HG02610 (cell line): Measurements from ENCODE around the gene ZFR.
"Not testable (repeated sequence)": the region's sequence is repeated elsewhere in the genome, so short reads cannot be mapped to it uniquely, and the experiment has no call there.

ENCODE experiments used
- ATAC-seq: cut with Tn5 transposase; IDR thresholded peaks from one replicate; pipeline ENCODE4 v1.9.1; 2021; ENCODE audit warnings: mild to moderate bottlenecking, moderate library complexity; ENCODE audit not compliant: unreplicated experiment

Gene ZFR

GRCh38 chr5:32413466-32414263 is 30.9 kb downstream of the ZFR start:
- no peak for ATAC-seq

- ATAC-seq, result no peak
Observed at GRCh38 chr5:32410630-32411029, 33.9 kb downstream of the ZFR start.

DNA sequence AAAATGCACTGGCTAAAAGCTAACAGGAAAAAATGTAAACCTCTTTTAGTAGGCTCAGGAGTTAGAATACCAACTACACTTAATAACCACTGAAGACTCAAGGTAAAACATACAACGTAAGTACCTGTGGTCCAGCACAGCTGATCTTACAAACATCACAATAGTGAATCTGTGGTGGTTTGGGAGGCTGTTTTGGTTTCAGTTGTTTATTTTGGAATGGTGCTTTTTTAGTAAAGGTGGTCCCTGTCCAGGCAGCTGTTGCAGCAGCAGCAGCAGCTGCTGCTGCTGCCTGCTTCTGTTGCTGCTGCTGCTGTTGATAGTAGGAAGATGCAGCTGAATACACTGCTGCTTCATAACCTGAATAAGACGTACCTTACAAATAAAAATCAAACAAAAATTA is 37.9 kb downstream of the ZFR start:
- no peak for ATAC-seq

DNA sequence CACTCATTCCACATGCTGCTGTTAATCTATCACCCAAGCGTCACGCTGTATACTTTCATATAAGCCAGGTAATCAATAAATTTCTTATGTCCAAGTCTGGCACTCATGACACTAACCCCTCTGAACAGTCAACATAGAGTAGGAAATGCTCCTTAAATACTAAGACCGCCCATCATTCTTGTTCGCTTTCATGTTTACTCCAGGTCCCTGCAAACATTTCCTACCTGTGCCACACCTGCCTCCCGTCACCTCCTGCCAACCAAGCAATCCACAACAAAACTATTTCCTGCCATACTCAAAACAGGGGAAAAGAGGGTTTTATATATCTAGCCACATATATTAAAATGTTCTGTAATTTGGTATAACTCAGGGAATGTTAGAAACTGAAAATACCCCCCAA is 39.0 kb downstream of the ZFR start:
- ATAC-seq, result no peak

GRCh38 chr5:32403760-32404159 is 40.8 kb downstream of the ZFR start:
- ATAC-seq, result no peak

DNA sequence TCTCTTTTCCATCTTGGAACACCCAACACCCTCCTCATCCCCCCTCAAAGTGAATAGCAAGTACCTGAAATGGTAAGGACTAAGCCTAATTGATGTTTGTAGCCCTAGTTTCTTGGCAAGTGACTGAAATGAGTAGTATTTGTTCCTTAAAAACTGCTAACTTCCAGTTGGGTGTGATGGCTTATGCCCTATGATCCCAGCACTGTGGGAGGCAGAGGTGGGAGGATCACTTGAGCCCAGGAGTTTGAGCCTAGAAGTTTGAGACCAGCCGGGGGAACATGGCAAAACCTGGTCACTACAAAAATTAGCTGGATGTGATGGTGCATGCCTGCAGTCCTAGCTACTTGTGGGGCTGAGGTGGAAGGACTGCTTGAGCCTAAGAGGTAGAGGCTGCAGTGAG is 44.1 kb downstream of the ZFR start:
- ATAC-seq, result no peak

- ATAC-seq, result not testable (repeated sequence)
Observed at GRCh38 chr5:32398754-32399153, 45.8 kb downstream of the ZFR start.

GRCh38 chr5:32394981-32395380 is 49.6 kb downstream of the ZFR start:
- no peak for ATAC-seq

- no peak for ATAC-seq
Observed at GRCh38 chr5:32392039-32392438, 52.5 kb downstream of the ZFR start.

DNA sequence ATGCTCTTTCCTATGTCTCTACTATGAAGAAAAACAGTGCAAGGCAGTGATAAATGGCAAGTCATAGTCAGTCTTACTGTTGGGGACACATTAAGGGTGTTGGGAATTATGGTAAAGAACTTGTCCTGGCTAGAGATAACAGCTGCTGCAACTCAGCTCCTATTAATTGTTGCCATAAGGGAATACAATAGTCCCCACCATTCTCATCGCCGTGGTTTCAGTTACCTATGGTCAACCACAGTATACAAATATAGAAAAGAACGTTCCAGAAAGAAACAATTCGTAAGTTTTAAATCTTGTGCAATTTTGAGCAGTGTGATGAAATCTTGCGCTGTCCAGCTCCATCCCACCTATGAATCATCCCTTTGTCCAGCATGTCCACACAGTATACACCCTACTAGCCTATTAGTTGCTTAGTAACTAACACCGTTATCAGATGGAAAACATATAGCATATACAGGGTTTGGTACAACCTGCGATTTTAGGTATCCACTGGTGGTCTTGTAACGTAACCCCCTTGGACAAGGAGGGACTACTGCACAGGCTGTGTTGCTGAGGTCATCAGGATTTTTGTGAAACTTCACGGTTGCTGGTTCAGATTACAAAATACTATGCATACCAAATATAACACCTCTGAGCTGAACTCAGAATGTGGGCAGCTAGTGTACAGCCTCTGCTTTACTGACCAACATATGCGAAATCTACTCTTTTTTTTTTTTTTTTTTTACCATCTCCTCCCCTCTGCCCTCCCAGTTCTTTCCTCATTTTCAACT is 53.5 kb downstream of the ZFR start:
- ATAC-seq, result no peak

- no peak for ATAC-seq
Observed at GRCh38 chr5:32388432-32389129, 56.0 kb downstream of the ZFR start.

- no peak for ATAC-seq
Observed at GRCh38 chr5:32387841-32388240, 56.7 kb downstream of the ZFR start.

GRCh38 chr5:32387211-32387610 is 57.3 kb downstream of the ZFR start:
- ATAC-seq, result no peak

DNA sequence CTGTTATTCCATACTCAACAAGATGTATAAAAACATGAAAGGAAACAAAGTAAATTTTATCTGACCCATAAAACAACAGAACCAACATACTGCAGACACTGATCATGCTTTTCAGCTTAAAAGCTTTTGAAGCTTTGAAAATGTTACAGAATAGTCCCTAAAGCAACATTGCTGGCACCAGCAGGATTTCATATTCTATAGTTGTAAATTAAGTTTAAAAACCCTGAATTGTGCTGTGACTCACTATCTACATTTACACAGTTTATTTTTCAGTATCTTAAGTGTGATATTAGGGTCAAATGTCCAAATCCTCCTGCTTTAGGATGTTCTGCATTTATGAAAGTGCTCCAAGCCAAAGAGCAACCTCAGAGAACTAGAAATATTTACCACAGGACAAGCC is 59.9 kb downstream of the ZFR start:
- no peak for ATAC-seq

- no peak for ATAC-seq
Observed at GRCh38 chr5:32383586-32383985, 61.0 kb downstream of the ZFR start.

DNA sequence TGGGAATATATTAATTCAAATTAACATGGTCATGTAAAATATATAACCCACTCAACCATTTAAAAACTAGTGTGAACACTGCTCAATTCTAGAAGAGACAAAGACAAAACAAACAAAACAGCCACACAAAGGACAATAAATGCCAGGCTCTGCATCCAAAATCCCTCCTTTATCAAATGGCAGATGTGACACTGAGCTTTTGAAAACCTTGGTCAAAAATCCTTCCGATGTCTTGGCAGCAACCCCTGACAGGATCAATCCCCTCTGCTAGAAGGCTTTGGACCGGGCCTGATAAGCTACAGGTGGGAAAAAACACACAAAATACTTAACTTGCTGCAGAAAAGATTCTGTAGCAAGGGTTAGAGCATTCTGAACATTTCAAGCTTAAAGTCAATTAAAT is 61.5 kb downstream of the ZFR start:
- no peak for ATAC-seq

- ATAC-seq, result no peak
Observed at GRCh38 chr5:32379421-32379820, 65.1 kb downstream of the ZFR start.

- ATAC-seq, result no peak
Observed at GRCh38 chr5:32378966-32379365, 65.6 kb downstream of the ZFR start.

- ATAC-seq, result no peak
Observed at GRCh38 chr5:32369542-32370155, 74.9 kb downstream of the ZFR start.

GRCh38 chr5:32369032-32369431 is 75.5 kb downstream of the ZFR start:
- ATAC-seq, result no peak

DNA sequence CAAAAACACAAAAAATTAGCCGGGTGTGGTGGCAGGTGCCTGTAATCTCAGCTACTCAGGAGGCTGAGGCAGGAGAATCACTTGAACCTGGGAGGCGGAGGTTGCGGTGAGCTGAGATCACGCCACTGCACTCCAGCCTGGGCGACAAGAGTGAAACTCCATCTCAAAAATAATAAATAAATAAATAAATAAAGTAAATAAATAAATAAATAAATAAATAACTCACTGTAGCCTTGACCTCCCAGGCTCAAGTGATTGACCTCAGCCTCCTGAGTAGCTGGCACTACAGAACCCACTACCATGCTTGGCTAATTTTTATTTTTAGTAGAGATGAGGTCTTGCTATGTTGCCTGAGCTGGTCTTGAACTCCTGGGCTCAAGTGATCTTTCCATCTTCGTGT is 77.3 kb downstream of the ZFR start:
- ATAC-seq, result not testable (repeated sequence)
